ENCODE data around the gene LZTS2.

Gene LZTS2

GRCh38 chr10:100968062-100968736 is 31.4 kb upstream of the LZTS2 start:
- Histone ChIP-seq H3K9ac (ENCODE audit: insufficient read length) (no peak overlapping the region), H3K36me3 (ENCODE audit: insufficient read depth, low read length) (peaks cover under 1% of the 10 kb centered on the region; the same call in 1 of the 2 replicates), H3K9me3 (ENCODE audit: low read depth, low read length) (no peaks in the 10 kb centered on the region), H3K27ac (no peak overlapping the region), H3K4me3 (no peak overlapping the region)
- TF ChIP-seq EZH2 (IDR thresholded peaks at IDR 0.05) (no peak), FOXP2 (optimal IDR thresholded peaks at IDR 0.05; ENCODE audit: control extremely low read depth, extremely low read length, insufficient read depth) (no peak), POLR2AphosphoS5 (IDR thresholded peaks at IDR 0.05; ENCODE audit: borderline replicate concordance, low read depth, low read length) (no peak)
- no peak for DNase-seq (ENCODE audit: low read depth, low spot score)

- no peaks in the 10 kb centered on the region for H3K9me3 ChIP-seq (ENCODE audit: low read depth, low read length)
- no peak overlapping the region for H3K4me3 ChIP-seq
- no peaks in the 10 kb centered on the region for H3K36me3 ChIP-seq (ENCODE audit: insufficient read depth, low read length)
- no peak overlapping the region for H3K9ac ChIP-seq (ENCODE audit: insufficient read length)
- H3K27ac ChIP-seq, result no peak overlapping the region
- DNase-seq (ENCODE audit: low read depth, low spot score), result no peak
- no peak for TF ChIP-seq FOXP2 (optimal IDR thresholded peaks at IDR 0.05; ENCODE audit: control extremely low read depth, extremely low read length, insufficient read depth)
These were observed 30.8 kb upstream of the LZTS2 start for GRCh38 chr10:100968863-100969186.

GRCh38 chr10:100969187-100970075 is 30.2 kb upstream of the LZTS2 start, which contains the start of gene SEMA4G:
SEMA4G (plus strand) TSS chr10:100969504; CDS start chr10:100972913, 3,409 bp downstream.
- no peaks in the 10 kb centered on the region for H3K36me3 ChIP-seq (ENCODE audit: insufficient read depth, low read length)
- no peak within 1 kb of the TSS for H3K27ac ChIP-seq
- DNase-seq (ENCODE audit: low read depth, low spot score), result no peak
- TF ChIP-seq EZH2 (IDR thresholded peaks at IDR 0.05) (no peak), FOXP2 (optimal IDR thresholded peaks at IDR 0.05; ENCODE audit: control extremely low read depth, extremely low read length, insufficient read depth) (no peak), POLR2AphosphoS5 (IDR thresholded peaks at IDR 0.05; ENCODE audit: borderline replicate concordance, low read depth, low read length) (no peak)
- peak within 1 kb of the TSS; percentile 76 for H3K4me3 ChIP-seq
- no peaks in the 10 kb centered on the region for H3K9me3 ChIP-seq (ENCODE audit: low read depth, low read length)
- H3K9ac ChIP-seq (ENCODE audit: insufficient read length), result peak within 1 kb of the TSS; percentile 45

- Histone ChIP-seq H3K4me3 (peak overlapping the region; percentile 76), H3K9ac (ENCODE audit: insufficient read length) (peak overlapping the region; percentile 45), H3K9me3 (ENCODE audit: low read depth, low read length) (no peaks in the 10 kb centered on the region), H3K27ac (no peak overlapping the region), H3K36me3 (ENCODE audit: insufficient read depth, low read length) (no peaks in the 10 kb centered on the region)
- no peak for DNase-seq (ENCODE audit: low read depth, low spot score)
- no peak for TF ChIP-seq POLR2AphosphoS5 (IDR thresholded peaks at IDR 0.05; ENCODE audit: borderline replicate concordance, low read depth, low read length)
- TF ChIP-seq EZH2 (IDR thresholded peaks at IDR 0.05), result no peak
- no peak for TF ChIP-seq FOXP2 (optimal IDR thresholded peaks at IDR 0.05; ENCODE audit: control extremely low read depth, extremely low read length, insufficient read depth)
These were observed 29.3 kb upstream of the LZTS2 start for GRCh38 chr10:100970076-100970913.

GRCh38 chr10:100970914-100971811 is 28.4 kb upstream of the LZTS2 start:
- no peak overlapping the region for H3K9ac ChIP-seq (ENCODE audit: insufficient read length)
- no peak overlapping the region for H3K4me3 ChIP-seq
- no peak for DNase-seq (ENCODE audit: low read depth, low spot score)
- no peaks in the 10 kb centered on the region for H3K36me3 ChIP-seq (ENCODE audit: insufficient read depth, low read length)
- H3K9me3 ChIP-seq (ENCODE audit: low read depth, low read length), result no peaks in the 10 kb centered on the region
- no peak for TF ChIP-seq POLR2AphosphoS5 (IDR thresholded peaks at IDR 0.05; ENCODE audit: borderline replicate concordance, low read depth, low read length)
- no peak for TF ChIP-seq FOXP2 (optimal IDR thresholded peaks at IDR 0.05; ENCODE audit: control extremely low read depth, extremely low read length, insufficient read depth)
- TF ChIP-seq EZH2 (IDR thresholded peaks at IDR 0.05), result no peak
- no peak overlapping the region for H3K27ac ChIP-seq

- Histone ChIP-seq H3K9me3 (ENCODE audit: low read depth, low read length) (no peaks in the 10 kb centered on the region), H3K27ac (no peak overlapping the region), H3K4me3 (no peak overlapping the region), H3K36me3 (ENCODE audit: insufficient read depth, low read length) (no peaks in the 10 kb centered on the region), H3K9ac (ENCODE audit: insufficient read length) (no peak overlapping the region)
- no peak for DNase-seq (ENCODE audit: low read depth, low spot score)
- no peak for TF ChIP-seq EZH2 (IDR thresholded peaks at IDR 0.05)
- no peak for TF ChIP-seq POLR2AphosphoS5 (IDR thresholded peaks at IDR 0.05; ENCODE audit: borderline replicate concordance, low read depth, low read length)
- no peak for TF ChIP-seq FOXP2 (optimal IDR thresholded peaks at IDR 0.05; ENCODE audit: control extremely low read depth, extremely low read length, insufficient read depth)
These were observed 27.3 kb upstream of the LZTS2 start for GRCh38 chr10:100972115-100972903.
